GM19351 (cell line): ENCODE results near the gene PLCB1.

Experiments
- ATAC-seq: cut with Tn5 transposase; IDR thresholded peaks from one replicate; pipeline ENCODE4 v1.9.1; 2021; ENCODE audit warnings: mild to moderate bottlenecking, moderate library complexity; ENCODE audit not compliant: unreplicated experiment

PLCB1 gene

DNA sequence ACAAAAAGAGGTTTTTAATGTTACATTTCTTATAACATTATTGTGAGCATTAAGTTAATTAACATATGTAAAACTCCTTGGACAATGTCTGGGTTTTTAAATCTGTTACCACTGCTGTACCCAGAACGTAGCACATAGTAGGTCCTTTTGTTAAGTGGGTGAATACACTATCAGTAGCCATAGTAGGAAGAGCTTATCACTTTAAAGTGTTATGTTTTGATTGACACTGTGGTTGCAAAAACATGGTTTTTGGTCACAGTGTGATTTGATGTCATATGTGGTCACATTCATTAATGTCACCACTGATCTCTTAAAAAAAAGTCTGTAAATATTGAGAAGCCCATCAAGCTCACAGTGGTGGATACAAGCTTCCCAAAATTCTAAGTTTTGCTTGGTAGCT, 160.7 kb downstream of the PLCB1 start:
- ATAC-seq = no peak

DNA sequence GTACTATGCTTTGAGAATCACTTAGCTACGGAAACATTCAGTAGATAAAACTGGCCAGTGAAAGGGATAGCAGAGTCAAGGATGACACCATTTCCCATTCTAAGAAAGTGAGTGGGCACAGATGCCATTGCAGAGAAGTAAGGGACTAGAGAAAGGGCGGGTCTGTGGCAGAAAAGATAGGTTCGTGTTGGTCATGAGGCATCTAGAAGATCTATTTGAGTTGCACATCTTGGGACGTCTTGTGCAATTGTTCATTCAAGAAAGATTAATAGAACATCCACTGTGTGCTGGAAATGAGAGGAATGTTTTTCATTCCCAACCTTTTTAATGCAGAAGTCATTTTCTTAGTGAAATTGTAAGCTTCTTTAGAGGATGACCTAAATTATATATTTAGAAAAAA, 161.7 kb downstream of the PLCB1 start:
- ATAC-seq = no peak

DNA sequence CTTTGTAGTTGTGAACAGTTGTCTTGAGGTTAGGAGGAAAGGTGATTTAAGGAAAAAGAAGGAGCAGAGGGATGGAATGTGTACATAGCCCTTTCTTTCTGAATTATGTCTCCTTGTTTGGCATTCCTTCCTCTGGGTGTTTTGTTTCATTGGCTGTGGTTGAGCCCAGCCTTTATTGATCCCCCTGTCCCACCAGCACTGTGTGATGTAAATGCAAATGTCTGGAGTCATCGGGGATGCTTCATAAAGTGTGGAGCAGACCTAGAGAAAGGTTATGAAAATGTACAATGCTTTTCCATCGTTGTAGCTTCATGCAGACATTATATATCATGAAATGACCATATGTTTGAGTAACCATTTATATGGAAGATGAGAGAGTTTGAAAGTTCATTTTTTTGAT, 164.5 kb downstream of the PLCB1 start:
- no peak for ATAC-seq

DNA sequence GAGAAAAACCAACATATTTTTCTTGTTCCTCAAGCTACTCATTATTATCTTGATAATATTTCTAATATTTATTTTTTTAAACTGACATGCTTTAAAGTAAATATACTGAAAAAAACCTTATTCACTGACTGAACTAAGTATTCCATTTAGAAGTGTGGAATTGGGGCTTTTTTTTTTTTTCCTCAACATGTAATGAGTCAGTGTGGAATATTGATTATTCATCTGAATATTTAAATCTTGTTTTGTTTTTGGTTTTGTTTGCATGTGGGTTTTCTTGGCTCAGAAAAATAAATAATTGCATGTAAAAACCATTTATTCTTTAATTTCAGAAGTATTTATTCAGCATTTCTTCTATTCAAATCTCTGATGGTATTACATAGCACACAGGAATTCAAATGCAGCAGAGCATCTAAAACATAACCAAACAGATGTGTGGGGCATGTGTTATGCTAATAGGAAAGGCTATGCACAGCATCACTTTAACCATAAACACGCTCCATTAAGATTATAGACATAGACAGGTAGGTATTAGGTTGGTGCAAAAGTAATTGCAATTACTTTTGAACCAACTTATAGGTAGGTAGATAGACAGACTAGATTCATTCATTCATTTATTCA, 166.5 kb downstream of the PLCB1 start:
- no peak for ATAC-seq

DNA sequence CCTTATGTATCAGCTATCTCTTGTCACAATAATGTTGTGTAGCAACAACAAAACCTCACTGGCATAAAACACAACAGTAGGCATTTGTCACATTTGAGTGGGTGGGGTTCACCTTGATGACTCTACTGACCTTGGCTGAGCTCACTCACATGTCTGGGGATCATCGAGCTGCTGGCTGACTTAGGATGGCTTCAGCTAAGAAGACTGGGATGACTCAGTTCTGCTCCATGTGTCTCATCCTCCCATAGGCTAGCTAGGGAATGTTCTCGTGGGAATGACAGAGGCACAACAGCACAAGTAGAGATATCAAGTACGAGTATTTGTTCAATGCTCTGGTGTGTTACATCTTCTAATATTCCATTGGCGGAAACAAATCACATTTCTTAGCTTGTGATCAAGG, 167.9 kb downstream of the PLCB1 start:
- no peak for ATAC-seq

DNA sequence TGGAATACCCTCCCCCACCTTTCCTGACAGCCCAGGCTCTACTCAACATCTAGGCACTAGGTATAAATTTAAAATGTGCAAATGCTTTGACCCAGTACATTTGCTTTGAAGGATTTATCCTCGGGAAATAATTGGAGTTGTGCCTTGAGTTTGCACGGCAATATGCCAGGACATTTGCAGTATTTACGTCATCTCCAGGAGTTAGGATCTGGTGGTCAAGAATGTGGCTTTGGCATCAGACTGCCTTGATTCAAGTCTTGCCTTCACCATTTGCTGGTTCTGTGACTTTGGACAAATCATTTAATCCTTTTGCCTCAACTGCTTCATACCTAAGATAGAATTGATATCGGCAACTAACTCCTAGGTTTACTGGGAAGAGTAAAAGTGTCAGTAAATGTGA, 169.6 kb downstream of the PLCB1 start:
- ATAC-seq = no peak

DNA sequence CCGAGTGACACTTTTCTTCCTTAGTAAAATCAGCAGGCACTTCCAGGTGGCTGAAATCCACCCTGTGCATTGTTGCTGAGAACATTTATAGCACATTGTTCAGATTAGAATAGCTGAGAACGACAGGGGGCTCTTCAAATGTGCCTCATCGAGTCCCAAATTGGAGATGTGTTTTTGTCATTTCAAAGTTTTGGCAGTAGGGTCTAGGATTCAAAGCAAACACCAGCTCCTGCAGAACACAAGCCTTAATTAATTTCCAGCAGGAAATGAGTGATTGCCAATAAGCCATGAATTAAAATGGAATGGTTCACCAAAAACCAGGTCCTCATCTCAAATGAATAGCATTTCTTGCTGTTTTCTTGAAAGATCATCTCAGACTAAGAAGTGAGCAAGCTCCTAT, 171.6 kb downstream of the PLCB1 start:
- no peak for ATAC-seq

DNA sequence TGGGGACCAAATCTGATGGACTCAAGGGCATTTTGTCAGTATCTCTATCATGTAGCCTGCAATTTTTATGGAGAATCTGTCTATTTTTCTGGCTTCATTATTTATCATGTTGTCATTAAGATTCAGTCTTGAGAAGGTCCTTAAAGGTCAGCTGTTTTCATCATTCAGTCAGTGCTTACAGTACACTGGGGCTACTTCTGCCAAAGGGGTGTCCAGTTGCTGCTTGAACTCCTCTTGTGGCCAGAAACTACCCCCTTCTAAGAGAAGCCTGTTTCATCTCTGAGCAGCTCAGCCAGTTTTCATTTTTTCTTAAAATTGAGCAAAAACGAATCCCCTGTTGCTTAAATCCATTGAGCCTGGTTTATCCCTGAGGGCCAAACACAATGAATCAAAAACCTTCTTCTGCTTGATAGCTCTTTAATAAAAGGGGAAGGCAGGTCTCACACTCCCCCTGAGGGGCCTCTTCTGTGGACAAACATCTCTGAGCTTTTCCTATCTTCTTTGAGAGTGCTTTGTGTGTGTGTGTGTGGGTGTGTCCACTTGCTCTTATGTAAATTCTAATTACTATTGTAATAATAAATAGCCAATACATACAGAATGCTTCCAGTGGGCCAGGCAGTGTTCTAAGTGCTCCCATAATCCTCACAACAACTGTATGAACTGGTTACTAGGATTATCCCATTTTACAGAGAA, 172.2 kb downstream of the PLCB1 start:
- no peak for ATAC-seq

DNA sequence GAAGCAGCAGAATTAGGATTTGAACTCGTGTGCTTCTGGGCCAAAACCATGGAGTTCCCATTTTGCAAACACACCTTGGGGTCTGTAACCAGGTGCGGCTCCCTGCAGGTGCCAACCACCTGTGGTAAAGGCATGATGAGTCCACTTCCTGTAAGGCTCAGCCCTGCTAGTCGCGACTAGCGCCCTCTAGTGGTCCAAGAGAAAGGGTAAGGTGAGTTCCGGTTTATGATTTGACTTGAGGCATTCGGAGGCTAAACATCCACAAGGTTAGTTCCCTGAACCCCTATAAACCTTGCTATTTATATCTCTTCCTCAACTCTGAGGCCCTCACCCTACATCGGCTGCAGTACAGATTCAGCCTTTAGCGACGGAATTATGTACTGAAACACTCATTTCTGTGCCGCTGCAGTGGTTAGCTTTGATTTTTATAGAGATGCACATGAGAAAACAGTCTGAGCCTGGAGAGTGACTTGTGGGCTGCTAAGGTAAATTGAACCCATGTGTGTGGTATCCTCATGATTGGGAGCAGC, 173.4 kb downstream of the PLCB1 start:
- peak; percentile 99 for ATAC-seq

DNA sequence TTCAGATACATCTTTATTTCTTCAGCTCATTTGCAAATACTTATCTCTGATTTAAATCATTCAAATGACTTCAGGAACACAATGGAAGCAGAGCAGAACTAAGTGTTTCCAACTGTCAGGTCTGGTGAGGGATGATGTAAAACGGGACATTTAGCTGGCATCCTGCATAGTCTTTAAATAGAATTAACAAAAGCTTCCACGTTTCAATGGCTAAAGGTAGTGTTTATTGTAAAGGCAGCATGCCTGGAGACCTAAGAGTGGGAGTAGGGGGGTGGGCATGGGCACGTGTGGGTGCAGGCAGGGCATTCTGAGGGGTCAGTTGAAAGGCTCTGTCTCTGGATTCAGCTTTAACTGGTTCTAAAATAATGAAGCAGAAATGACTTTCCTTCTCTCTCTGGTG, 174.9 kb downstream of the PLCB1 start:
- ATAC-seq = no peak

DNA sequence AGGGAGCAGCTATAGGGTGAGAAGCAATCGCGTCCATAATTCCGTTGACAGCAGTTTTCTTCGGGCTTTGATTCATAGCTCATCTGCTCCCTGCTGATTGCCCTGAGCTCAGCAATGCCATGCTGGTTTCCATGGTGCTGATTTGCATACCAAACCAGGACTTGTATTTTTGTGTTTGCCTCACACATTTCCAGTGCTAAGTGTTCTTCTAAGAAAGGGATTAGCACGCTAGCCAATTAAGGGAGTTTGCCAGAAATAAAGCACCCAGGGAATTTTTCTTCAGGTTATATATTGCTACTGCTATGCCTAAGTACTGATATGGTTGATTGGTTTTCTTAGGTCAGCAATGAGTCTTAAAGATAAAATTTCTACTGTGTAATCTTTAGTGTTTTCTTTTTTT, 177.6 kb downstream of the PLCB1 start:
- ATAC-seq = no peak

DNA sequence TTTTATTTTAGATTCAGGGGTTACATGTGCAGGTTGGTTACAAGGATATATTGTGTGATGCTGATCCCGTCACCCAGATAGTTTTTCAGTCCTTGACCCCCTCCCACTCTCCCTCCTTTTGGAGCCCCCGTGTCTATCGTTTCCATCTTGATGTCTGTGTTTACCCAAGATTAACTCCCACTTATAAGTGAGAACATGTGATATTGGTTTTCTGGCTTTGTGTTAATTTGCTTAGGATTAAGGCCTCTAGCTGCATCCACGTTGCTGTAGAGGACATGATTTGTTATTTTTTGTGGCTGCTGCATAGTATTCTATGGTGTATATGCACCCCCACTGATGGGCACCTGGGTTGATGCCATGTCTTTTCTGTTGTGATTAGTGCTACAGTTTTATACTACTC, 178.6 kb downstream of the PLCB1 start:
- ATAC-seq = no peak

DNA sequence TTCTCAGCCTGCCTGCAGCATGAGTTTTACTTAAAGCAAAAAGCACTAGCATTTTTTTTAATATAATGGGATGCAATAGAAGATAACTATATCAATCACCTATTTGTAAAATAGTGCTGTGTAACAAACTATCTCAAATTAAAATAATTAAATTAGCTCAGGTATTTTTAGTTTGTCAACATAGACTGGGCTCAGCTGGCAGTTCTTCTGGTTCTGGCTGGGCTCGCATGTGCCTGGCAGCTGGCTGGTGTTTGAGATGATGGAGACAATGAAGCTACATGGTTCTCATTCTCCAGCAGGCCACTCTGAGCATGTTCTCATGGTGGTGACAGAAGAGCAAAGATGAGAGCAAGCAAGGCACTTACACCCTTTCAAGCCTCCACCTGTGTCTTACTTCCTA, 181.0 kb downstream of the PLCB1 start:
- no peak for ATAC-seq

DNA sequence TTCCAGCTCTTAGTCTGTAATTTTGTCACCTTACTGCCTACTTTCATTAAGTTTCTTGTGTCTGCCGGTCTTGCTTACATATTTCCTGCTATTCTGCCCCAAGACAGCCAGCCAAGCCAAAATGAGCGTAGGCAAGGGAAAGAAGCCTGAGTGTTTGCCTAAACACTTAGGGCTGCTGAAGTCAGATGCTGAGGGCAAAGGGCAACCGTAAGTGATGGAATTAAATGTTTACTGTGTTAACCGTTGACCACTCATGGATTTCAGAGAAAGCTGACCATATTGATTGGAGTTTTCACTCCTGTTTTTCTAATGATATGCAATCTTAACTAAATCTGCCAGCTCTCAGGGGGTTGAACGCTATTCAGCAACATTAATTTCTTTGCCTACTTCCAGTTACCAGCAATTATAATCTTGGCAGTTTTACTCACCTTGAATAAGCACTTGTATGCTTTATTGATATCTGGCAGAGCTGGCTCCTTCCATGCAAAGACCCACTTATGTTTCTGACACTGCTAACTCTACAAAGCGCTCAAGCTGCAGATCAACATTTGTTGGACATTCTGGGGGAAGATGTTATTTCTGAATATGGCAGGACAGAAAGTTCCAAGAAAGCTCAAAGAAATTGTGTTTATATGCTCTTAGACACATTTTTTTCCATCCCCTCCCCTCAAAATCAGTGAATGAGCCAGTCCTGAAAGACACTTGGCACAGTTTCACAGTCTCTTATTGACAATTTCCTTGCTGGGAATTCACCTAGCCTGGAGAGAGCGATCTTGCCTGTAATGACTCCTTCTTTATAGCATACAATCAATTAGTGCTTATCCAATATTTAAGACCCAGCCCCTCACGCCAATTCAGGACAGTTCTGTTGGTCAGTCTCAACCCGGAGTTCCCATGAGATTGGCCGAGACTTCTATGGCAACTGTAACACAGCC, 183.8 kb downstream of the PLCB1 start:
- ATAC-seq = no peak

DNA sequence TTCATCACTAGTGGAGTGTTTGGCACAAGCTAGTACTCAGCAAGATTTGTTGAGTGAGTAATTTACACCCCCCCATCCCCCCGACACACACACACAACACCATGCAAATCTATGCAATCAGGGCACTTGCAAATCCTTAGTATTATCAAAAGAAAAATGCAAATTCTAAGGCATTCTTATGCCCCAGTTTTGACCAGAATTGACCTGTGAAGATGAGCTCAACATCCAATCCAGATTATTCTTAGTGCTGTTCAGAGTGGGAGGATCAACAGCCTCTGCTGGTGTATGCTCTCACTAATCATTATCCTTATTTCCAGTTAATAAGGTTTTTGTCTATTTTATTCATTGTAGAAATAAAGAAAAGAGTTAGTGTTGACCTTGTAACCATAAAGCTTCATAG, 185.4 kb downstream of the PLCB1 start:
- ATAC-seq = no peak

DNA sequence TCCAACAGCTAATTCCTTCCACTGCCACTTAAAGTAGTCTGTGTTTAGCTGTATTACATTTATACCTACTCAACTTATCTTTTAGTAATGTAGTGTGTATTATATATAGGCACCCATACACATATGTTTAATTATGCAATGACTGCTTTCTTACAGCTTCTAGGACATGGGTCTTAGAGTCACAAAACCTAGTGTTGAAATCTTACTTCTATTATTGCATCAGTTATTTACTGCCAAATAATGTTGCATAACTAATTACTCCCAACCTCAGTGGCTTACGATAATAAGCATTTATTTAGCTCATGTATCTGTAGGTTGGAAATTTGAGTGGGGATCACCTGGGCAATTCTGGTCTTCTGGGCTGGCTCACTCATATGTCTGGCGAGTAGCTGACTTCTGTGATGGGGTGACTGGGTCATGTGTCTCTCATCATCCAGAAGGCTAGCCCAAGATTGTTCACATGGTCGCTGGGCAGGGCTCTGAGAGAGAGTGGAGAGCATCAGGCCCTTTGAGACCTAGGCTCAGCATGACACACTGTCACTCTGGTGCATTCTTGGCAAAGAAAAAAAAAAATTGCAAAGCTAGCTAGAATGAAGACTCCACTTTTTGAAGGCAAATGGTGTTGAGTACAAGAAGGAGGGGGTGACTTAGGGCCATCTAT, 187.0 kb downstream of the PLCB1 start:
- ATAC-seq = no peak

DNA sequence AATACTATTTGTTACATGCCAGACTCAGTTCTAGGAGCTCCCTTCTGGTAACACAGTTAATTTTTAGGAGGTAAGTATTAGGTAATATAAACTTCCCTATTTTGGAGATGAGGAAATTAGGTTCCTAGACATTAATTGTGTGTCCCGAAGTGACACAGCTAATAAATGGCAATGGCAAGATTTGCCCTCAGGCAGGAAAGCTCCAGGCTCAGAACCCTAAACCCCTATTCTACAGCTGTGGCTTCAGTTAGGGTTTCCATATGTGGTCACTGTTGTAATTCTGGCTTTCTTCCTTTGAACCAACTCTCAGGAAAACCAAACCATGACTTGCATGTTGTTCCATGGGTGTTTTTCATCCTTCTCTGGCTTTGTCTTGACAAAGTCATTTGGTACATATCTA, 188.2 kb downstream of the PLCB1 start:
- ATAC-seq = no peak

DNA sequence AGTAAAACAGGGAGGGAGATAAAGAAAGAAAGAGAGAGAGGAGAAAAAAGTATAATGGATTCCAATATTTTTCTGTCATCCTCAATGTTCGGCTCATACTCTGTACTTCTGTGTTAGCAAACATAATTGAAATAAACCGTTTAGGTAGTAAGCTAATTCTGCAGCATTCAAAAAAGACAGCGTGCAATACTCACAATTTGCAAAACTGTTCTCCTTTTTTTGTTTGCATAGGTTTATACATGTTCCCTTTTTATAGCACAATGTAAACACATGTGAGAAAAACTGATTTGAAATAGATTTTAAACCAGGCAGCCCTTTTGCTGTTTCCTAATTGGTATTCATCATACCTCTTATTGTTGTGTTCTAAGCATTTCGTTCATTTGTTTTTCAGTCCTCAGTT, 188.9 kb downstream of the PLCB1 start:
- ATAC-seq = no peak

DNA sequence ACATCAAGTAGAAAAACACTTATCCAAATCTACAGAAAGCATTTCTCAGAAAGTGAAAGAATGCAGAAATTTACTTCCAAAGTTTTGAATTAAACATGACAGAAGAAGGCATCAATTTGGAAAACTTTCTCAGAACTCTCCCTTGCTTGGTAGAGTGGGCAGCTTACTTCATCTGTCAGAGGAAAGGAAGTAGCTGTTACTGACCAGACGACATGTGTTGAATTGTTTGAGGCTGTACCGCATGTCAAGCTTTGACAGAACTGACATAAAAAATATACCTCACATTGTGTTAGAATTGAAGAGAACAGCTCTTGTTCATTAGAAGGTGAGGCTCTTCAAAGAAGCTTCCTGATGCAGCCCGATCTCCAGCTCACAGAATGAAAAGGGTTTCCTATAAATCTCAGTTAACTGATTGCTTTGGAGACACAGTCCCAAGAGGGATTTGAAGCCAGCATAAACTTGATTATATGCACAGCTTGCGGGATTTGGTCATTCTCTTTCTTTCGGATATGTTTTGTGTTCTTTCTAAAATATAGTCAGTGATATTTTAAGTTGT, 190.7 kb downstream of the PLCB1 start:
- no peak for ATAC-seq

DNA sequence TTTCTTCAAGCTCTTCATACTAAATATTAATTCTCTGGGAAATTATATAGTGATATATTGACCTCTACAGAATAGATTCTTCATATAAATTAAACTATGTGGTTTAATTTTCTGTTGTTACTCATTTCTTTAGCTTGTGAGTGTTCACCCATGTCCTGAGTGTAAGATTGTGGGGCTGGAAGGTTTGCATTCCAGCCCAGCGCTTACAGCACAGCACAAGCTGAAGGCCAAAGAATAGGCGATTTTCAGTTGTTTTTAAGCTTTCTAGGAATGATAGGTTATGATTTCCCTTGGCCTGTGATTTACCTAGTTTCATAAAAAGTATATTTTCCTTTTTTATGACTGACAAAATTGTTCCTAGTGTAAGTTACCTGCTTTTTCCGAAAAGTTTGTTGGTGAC, 194.1 kb downstream of the PLCB1 start:
- ATAC-seq = no peak

DNA sequence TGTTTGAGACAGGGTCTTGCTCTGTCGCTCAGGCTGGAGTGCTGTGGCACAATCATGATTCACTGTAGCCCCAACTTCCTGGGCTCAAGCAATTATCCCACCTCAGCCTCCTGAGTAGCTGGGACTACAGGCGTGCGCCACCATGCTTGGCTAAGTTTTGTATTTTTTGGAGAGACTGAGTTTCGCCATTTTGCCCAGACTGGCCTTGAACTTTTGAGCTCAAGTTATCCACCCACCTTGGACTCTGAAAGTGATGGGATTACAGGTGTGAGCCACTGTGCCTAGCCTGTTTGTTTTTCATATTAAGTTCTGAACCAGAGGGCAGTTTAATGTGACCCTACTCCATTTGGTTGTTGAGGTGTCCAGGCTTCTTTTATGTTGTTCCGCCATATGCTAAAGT, 194.8 kb downstream of the PLCB1 start:
- no peak for ATAC-seq
